Measurements from ENCODE around the gene DNAH12.

The DNAH12 gene

DNA sequence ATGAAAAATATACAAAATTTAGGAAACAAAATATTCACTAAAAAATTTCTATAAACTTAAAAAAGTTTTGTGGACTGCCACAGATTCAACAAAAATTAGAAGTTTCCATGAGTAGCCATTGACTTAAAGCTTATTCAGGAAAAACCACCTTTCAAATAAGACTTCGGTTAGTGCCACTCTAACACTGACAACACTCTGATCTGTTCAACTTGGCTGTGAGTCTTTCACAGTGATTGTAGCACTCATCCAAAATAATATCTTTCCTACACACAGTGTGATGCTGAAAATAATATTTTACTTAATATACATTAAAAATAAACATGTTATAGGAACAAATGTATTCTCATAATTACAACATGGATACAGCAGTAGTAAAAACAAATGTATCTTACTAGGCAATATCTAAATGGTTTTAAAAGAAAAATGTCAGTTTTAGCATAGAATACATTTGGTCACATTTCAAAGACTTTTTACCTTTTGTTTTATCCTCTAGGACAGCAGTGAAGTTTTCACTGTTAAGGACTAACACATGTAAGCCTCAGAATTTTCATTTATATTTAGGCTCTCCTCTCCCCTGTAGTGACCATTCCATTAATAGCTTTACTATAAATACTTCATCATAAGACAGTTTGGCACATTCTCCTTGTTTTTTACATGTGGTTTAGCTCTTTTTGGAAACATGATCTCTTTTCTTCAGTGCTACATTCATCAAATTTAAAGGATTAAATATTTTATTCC is 251.8 kb downstream of the DNAH12 start, which contains the start of gene ASB14:
Gene ASB14, minus strand, starts transcription at position 527 of the 738 bp plus-strand sequence. CDS start 652 bp downstream, outside the sequence.
- TF ChIP-seq CTCF (IDR thresholded peaks at IDR 0.05; ENCODE audit: low read depth, low read length, missing control alignments): no peak
- no peak for DNase-seq (ENCODE audit: extremely low read depth, low read depth)

GRCh38 chr3:57288403-57288802 is 255.7 kb downstream of the DNAH12 start:
- H3K4me3 ChIP-seq (replicated peaks; ENCODE audit: low read depth, low read length): no peak overlapping the region
- no peak for DNase-seq (ENCODE audit: extremely low read depth, low read depth)
- TF ChIP-seq CTCF (IDR thresholded peaks at IDR 0.05; ENCODE audit: low read depth, low read length, missing control alignments): no peak

More for the DNA sequence above, 251.8 kb downstream of the DNAH12 start, which contains the start of gene ASB14:
- no peak within 1 kb of the TSS for H3K4me3 ChIP-seq (replicated peaks; ENCODE audit: low read depth, low read length)

GRCh38 chr3:57287205-57287604 is 256.9 kb downstream of the DNAH12 start:
- no peak overlapping the region for H3K4me3 ChIP-seq (replicated peaks; ENCODE audit: low read depth, low read length)
- DNase-seq (ENCODE audit: extremely low read depth, low read depth): no peak
- no peak for TF ChIP-seq CTCF (IDR thresholded peaks at IDR 0.05; ENCODE audit: low read depth, low read length, missing control alignments)

- no peak overlapping the region for H3K4me3 ChIP-seq (replicated peaks; ENCODE audit: low read depth, low read length)
- TF ChIP-seq CTCF (IDR thresholded peaks at IDR 0.05; ENCODE audit: low read depth, low read length, missing control alignments): no peak
- DNase-seq (ENCODE audit: extremely low read depth, low read depth): no peak
These were observed 260.8 kb downstream of the DNAH12 start for GRCh38 chr3:57283334-57283733.

- no peak for DNase-seq (ENCODE audit: extremely low read depth, low read depth)
- H3K4me3 ChIP-seq (replicated peaks; ENCODE audit: low read depth, low read length): no peak overlapping the region
- TF ChIP-seq CTCF (IDR thresholded peaks at IDR 0.05; ENCODE audit: low read depth, low read length, missing control alignments): no peak
These were observed 262.4 kb downstream of the DNAH12 start for GRCh38 chr3:57281715-57282114.

GRCh38 chr3:57279685-57280084 is 264.5 kb downstream of the DNAH12 start:
- no peak overlapping the region for H3K4me3 ChIP-seq (replicated peaks; ENCODE audit: low read depth, low read length)
- no peak for TF ChIP-seq CTCF (IDR thresholded peaks at IDR 0.05; ENCODE audit: low read depth, low read length, missing control alignments)
- DNase-seq (ENCODE audit: extremely low read depth, low read depth): no peak

Data from HFF-Myc (cell line).